Naive B cell (primary cell): ENCODE results near the gene TMC6. TPM values are rescaled to one million over a fixed set of nuclear protein-coding genes. Genes with fewer than 3 reads are reported as not detected.

Source experiments
- ATAC-seq, 2 donors: fragments of 150-1000 bp; cut with Tn5 transposase; 2 replicates each; pipeline ENCODE4 v1.10.0; 2021; ENCODE audit warnings: low read depth in 2 of 2, mild to moderate bottlenecking in 2 of 2, moderate library complexity in 2 of 2
- DNase-seq: peaks from one replicate; pipeline ENCODE4 v3.0.0; 2022
- H3K27ac Mint-ChIP-seq, 6 donors: one replicate each; pipeline ENCODE4 v1.8.0; 2020 to 2022; ENCODE audit warnings: mild to moderate bottlenecking in 6 of 6, mixed read lengths in 6 of 6, moderate library complexity in 5 of 6, inconsistent platforms in 2 of 6
- H3K27me3 Mint-ChIP-seq, 3 donors: one replicate each; pipeline ENCODE4 v1.8.0; 2021 to 2022; ENCODE audit warnings: mixed read lengths in 3 of 3, mild to moderate bottlenecking in 1 of 3
- H3K36me3 Mint-ChIP-seq, 2 donors: one replicate each; pipeline ENCODE4 v1.8.0; 2020 to 2022; ENCODE audit warnings: mixed read lengths in 2 of 2, inconsistent platforms in 1 of 2, mild to moderate bottlenecking in 1 of 2
- H3K4me1 Mint-ChIP-seq, 3 donors: one replicate each; pipeline ENCODE4 v1.8.0; 2020 to 2022; ENCODE audit warnings: mixed read lengths in 3 of 3, inconsistent platforms in 1 of 3, mild to moderate bottlenecking in 1 of 3, moderate library complexity in 1 of 3
- H3K4me3 Mint-ChIP-seq, 8 donors: one replicate each; pipeline ENCODE4 v1.8.0; 2020 to 2022; ENCODE audit warnings: mild to moderate bottlenecking in 8 of 8, mixed read lengths in 8 of 8, moderate library complexity in 8 of 8, inconsistent platforms in 2 of 8
- H3K9me3 Mint-ChIP-seq, 7 donors: one replicate each; pipeline ENCODE4 v1.8.0; 2020 to 2022; ENCODE audit warnings: mixed read lengths in 7 of 7, mild to moderate bottlenecking in 5 of 7, inconsistent platforms in 2 of 7, moderate library complexity in 1 of 7
- polyA plus RNA-seq, 6 donors: library from polyadenylated mRNA; unstranded; fragments of 300-500 nt; fragmentation: Illumina TruSeq; gene quantifications; one replicate each; pipeline ENCODE4 v1.2.3, GENCODE V29; 2021; ENCODE audit warnings: low read depth in 6 of 6

The TMC6 gene
- polyA plus RNA-seq, 6 donors from 2014 or later: 84.9 to 170 (median 141) TPM

DNA sequence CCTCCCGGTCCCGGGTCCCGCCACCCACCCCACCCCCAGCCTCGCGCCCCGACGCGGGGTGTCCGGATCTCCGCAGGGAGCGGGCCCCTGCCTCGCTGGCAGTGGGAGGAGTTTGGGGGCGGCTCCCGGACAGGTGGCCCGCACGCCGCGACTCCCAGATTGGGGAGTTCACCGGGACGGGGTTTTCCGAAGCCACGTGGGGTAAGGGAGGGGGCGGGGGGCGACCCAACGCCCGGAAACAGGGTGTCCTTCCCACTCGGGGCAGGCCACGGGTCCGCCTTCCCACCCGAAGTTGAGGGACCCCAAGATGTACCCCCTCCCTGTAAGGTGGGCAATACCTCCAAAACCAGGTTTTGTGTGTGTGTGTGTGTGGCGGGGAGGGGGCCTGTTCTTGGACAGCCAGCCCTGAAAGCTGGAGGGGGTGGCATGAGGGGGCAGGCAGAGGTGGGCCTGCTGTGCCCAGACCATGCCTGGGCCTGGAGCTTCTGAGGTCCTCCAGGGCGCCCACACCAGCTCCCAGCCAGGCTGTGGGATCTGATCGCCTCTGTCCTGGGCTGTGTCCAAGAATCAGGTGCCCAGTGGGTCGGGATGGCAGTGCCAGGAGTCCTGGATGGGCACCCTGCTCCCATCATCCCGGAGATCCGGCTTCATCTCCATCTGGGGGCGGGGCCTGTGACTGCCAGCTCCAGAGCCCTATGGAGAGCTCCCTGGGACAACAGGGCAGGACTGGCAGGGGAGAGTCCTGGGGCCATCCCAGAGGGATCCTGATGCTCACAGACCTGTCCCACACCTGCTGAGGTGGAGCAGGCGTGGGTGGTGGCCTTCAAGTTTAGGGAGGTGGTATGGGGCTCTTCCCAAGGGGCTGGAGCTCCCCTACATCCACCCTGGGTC lies 40.6 kb upstream of the TMC6 start:
- peak; percentile 67 for DNase-seq
- H3K27ac Mint-ChIP-seq: peak overlapping the region; percentile 16 to 97 (median 88)
- ATAC-seq: peak; percentile 58 to 64
- peaks cover 47 to 69% (median 59%) of the 10 kb centered on the region in 3 donors for H3K4me1 Mint-ChIP-seq
- peaks cover 0 to 10% of the 10 kb centered on the region in 2 donors for H3K36me3 Mint-ChIP-seq
- H3K9me3 Mint-ChIP-seq: no peaks in the 10 kb centered on the region
- H3K27me3 Mint-ChIP-seq: no peaks in the 10 kb centered on the region
- H3K4me3 Mint-ChIP-seq: peak overlapping the region; percentile 76 to 90 (median 84)

DNA sequence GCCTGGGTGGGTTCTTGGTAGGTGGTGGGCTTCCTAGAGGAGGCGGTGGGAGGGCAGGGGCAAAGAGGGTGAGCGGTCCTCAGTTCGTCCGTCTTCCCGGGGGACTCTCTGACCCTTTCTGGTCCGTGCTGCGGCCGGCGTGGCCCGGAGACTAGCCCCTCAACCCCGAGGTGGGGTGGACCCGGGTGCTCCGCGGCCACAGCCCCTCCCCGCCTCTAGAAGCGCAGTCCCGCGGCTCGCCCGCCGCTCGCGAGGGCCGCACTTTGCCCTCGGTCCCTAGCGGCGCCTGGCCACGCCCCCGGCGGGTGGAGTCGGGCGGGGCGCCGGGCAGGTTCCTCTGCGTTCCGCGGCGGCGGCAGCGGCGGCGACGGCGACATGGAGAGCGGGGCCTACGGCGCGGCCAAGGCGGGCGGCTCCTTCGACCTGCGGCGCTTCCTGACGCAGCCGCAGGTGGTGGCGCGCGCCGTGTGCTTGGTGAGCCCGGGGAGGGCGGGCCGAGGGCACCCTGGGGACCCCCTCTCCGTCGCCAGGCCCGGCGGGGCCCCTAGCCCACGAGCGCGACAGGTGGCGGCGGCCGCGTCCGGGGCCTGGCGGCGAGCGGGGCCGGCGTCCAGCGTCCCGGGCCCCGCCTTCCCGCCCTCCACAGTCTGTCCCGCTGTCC lies 39.8 kb upstream of the TMC6 start, which contains the start of gene SYNGR2:
Gene SYNGR2, plus strand, starts transcription at position 340 of the 661 bp plus-strand sequence. Its CDS starts 36 bp downstream, at position 376.
- Mint-ChIP-seq H3K36me3 (peaks cover 0 to 2% of the 10 kb centered on the region in 2 donors), H3K27ac (peak within 1 kb of the TSS; percentile 16 to 99 (median 90)), H3K4me1 (peaks cover 40 to 69% (median 59%) of the 10 kb centered on the region in 3 donors), H3K27me3 (no peaks in the 10 kb centered on the region), H3K4me3 (peak within 1 kb of the TSS; percentile 76 to 90 (median 84)), H3K9me3 (no peaks in the 10 kb centered on the region)
- peak; percentile 89 for DNase-seq
- peak; percentile 76 to 78 for ATAC-seq

DNA sequence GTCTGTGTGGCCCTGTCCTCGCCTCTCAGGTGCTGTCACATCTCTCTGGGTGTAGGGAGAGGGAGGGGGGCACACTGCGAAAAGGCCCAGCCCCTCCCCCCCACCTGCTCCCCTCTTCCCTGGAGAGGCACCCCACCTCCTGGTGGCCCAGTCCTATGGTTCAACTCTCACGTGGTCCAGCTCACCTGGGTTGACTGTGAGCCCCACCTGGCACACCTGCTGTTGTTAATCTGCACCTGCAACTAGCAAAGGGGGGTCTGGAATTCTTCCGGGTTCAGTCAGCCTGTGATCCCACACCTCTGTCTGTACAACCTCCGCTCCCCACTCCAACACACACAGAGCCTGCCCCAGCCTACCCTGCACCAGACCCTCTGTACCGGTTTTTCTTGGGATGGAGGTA lies 37.9 kb upstream of the TMC6 start:
- Mint-ChIP-seq H3K36me3 (no peaks in the 10 kb centered on the region), H3K27me3 (no peaks in the 10 kb centered on the region), H3K27ac (peak overlapping the region in 4 of 6 donors; percentile 5 to 78 (median 44)), H3K4me1 (peaks cover 24 to 49% (median 46%) of the 10 kb centered on the region in 3 donors), H3K4me3 (peak overlapping the region in 4 of 8 donors; percentile 45 to 85 (median 50)), H3K9me3 (no peaks in the 10 kb centered on the region)
- DNase-seq: no peak
- ATAC-seq: no peak

DNA sequence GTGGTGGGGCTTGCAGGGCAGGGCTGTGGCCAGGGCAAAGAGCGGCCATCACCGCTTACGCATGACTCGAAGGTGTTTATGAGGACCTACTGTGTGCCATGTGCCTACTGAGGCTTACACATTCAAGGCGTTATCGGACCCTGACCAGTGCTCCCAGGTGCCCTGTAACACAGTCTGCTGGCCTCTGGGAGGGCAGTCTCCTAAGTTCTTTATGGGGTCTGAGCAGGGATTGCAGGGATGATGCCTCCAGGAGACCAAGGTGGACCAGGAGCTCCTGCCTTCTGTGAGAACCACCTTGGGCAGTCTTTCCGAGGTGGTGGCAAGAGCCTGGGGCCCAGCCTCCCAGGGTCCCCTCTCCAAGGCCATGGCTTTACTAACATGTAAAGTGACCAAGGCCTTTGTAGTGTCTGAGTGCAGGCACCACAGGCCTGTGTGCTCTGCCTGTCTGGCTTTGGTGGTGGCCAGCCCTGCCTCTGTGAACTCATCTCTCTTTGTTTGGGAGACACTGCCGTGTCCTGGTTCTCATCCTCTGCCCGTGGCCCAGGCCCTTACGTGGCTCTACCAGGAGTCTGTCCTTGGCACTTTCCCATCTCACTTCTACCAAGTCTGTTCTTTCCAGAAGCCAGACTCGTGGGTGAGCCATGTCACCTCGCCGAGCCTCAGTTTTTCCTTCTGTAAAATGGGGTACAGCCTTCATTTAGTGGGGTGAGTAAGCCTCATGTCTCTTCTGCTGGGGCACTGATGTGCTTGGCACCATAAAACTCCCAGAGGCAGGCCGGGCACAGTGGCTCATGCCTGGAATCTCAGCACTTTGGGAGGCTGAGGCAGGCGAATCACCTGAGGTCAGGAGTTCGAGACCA lies 36.4 kb upstream of the TMC6 start:
- H3K4me1 Mint-ChIP-seq: peaks cover 17 to 39% (median 38%) of the 10 kb centered on the region in 3 donors
- H3K27me3 Mint-ChIP-seq: no peaks in the 10 kb centered on the region
- H3K4me3 Mint-ChIP-seq: peak overlapping the region in 3 of 8 donors; percentile 7 to 63 (median 9)
- no peak for DNase-seq
- peak overlapping the region in 2 of 6 donors; percentile 38 to 79 for H3K27ac Mint-ChIP-seq
- no peaks in the 10 kb centered on the region for H3K9me3 Mint-ChIP-seq
- ATAC-seq: no peak
- no peaks in the 10 kb centered on the region for H3K36me3 Mint-ChIP-seq

DNA sequence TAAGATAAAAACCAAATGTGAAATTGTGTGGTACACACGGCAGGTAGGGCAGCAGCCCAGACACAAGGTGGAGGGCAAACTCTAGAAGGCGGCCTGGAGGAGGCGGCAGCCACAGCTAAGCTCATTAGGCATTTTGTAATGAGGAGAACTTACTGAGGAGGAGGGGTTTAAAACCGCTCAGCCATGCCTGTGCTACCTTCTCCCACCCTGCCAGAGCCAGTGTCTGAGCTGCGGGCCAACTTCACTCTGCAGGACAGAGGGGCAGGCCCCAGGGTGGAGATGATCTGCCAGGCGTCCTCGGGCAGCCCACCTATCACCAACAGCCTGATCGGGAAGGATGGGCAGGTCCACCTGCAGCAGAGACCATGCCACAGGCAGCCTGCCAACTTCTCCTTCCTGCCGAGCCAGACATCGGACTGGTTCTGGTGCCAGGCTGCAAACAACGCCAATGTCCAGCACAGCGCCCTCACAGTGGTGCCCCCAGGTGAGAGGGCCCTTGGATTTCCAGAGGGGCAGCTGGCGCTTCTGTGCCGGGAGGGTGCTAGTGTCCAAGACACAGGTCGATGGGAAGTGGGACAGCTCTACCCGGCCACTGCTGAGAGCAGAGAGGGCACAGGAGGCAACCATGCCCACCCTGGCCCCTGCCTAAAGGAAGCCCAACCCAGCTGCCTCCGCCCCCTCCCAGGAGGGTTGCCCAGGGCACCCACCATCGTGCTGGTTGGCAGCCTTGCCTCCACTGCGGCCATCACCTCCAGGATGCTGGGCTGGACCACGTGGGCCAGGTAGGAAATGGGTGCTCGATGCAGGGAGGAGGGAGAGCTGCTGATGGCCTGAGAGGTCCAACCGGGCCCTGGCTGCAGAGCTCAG lies 35.6 kb upstream of the TMC6 start:
- Mint-ChIP-seq H3K36me3 (no peaks in the 10 kb centered on the region), H3K4me1 (peaks cover 22 to 41% (median 37%) of the 10 kb centered on the region in 3 donors), H3K9me3 (no peaks in the 10 kb centered on the region), H3K4me3 (no peak overlapping the region), H3K27me3 (no peaks in the 10 kb centered on the region), H3K27ac (peak overlapping the region in 2 of 6 donors; percentile 52 to 92)
- no peak for DNase-seq
- ATAC-seq: no peak

DNA sequence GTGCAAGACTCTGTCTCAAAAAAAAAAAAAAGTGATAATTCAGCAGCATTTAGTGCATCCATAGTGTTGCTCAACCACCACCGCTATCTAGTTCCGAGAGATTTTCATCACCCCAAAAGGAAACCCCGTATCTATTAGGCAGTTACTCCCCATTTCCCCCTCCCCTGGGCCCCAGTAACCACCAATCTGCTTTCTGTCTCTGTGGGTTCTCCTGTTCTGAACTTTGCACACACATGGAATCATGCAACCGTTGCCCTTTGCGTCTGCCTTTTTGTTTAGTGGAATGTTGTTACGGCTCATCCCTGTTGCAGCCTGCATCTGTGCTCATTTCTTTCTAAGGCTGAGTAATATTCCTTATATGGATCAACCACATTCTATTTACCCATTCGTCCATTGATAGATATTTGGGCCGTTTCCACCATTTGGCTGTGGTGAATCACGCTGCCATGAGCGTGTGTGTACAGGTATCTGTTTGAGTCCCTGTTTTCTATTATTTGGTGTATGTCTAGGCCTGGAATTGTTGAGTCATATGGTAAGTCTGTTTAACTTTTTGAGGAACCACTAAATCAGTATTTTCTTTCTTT lies 31.1 kb upstream of the TMC6 start:
- no peak for DNase-seq
- Mint-ChIP-seq H3K27ac (peak overlapping the region in 5 of 6 donors; percentile 14 to 89 (median 55)), H3K9me3 (no peaks in the 10 kb centered on the region), H3K4me3 (peak overlapping the region in 3 of 8 donors; percentile 1 to 55 (median 3)), H3K36me3 (no peaks in the 10 kb centered on the region), H3K4me1 (peaks cover 30 to 66% (median 32%) of the 10 kb centered on the region in 3 donors), H3K27me3 (no peaks in the 10 kb centered on the region)
- no peak for ATAC-seq

DNA sequence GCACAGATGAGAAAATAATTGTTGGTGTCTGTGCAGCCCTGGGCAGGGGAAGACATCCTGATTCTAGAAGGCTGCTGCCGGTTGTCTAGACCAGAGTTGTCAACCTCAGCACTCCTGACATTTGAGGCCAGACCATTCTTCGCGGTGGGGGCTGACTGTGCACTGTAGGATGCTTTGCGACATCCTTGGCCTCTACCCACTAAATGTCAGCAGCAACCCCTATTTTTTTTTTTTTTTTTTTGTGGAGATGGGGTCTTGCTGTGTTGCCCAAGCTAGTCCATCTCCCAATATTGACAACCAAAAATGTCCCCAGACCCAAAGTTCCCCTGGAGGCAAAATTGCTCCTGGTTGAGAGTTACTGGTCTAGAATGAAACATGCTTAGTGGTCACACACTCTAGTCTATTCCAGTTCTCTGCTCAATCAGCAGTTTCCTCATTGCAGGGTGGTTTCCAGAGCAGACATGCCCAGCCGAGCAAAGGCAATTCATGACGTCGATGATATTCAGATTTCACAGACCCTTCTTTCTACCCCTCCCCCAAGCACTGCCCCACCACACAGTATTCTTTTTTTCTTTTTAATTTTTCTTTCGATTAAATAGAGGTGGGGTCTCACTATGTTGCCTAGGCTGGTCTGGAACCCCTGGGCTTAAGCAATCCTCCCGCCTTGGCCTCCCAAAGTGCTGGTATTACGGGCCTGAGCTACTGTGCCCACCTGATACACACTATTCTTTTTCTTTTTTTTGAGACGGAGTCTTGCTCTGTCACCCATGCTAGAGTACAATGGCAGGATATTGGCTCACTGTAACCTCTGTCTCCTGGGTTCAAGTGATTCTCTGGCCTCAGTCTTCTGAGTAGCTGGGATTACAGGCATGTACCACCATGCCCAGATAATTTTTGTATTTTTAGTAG lies 26.6 kb upstream of the TMC6 start:
- no peaks in the 10 kb centered on the region for H3K36me3 Mint-ChIP-seq
- peak; percentile 90 for DNase-seq
- peak overlapping the region; percentile 56 to 86 (median 72) for H3K4me3 Mint-ChIP-seq
- peaks cover 0 to 6% (median 4%) of the 10 kb centered on the region in 7 donors for H3K9me3 Mint-ChIP-seq
- peak overlapping the region; percentile 96 to 100 (median 99) for H3K27ac Mint-ChIP-seq
- peak; percentile 89 for ATAC-seq
- no peaks in the 10 kb centered on the region for H3K27me3 Mint-ChIP-seq
- peaks cover 35 to 84% (median 52%) of the 10 kb centered on the region in 3 donors for H3K4me1 Mint-ChIP-seq

DNA sequence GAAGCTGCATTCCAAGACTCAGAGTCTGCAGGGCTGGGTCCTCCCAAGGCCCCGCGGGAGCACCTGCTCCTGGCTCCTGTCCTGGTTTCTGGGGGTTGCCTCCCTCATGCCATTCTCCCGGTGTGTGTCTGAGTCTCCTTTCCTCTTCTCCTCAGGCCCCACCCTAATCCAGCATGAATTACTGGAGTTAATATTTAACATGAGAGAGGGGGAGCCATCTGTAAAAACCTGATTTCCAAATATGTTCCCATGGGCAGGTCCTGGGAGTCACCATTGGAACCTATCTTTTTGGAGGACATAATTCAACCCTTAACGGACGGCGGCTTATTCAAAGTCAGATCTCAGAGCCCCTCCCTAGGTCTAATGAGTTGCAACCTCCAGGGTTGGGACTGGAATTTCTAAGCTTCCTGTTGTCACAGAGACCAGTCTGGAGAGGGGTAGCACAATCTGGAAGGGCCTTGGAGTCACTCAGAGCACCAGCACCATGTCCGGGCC lies 23.0 kb upstream of the TMC6 start:
- Mint-ChIP-seq H3K4me3 (peak overlapping the region in 3 of 8 donors; percentile 12 to 76 (median 15)), H3K27me3 (no peaks in the 10 kb centered on the region), H3K9me3 (peaks cover 0 to 8% (median 4%) of the 10 kb centered on the region in 7 donors), H3K27ac (peak overlapping the region in 4 of 6 donors; percentile 27 to 98 (median 56)), H3K36me3 (no peaks in the 10 kb centered on the region), H3K4me1 (peaks cover 45 to 83% (median 68%) of the 10 kb centered on the region in 3 donors)
- ATAC-seq: no peak
- DNase-seq: no peak

DNA sequence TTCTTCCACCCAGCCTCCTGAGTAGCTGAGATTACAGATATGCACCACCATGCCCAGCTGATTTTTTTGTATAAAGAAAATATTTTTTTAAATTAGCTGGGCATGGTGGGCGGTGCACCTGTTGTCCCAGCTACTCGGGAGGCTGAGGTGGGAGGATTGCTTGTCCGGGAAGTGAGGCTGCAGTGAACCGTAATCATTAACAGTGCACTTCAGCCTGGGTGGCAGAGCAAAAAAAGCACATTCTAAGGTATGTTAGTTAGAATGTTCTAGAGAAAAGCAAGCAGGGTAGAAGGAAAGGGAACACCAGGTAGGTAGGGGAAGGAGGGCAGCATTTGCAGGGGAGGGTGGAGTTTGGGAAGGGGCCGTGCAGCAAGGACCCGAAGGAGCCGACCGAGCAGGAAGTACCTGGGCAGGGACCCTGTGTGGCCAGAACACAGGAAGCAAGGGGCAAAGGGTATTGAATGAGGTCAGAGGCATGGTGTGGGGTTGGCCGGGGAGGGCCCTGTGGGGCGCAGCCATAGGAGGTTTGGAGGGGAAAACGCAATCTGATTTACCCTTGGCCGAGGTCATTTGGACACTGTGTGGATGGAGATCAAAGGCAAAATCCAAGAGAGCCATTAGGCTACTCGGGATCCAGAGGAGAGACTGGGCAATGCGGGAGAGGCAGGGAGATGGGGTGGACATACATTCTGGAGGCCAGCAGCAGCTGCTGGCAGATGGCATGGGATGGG lies 19.9 kb upstream of the TMC6 start:
- H3K36me3 Mint-ChIP-seq: no peaks in the 10 kb centered on the region
- H3K4me3 Mint-ChIP-seq: peak overlapping the region in 7 of 8 donors; percentile 15 to 81 (median 57)
- H3K27me3 Mint-ChIP-seq: no peaks in the 10 kb centered on the region
- ATAC-seq: no peak
- H3K4me1 Mint-ChIP-seq: peaks cover 47 to 85% (median 74%) of the 10 kb centered on the region in 3 donors
- no peak for DNase-seq
- H3K27ac Mint-ChIP-seq: peak overlapping the region; percentile 88 to 100 (median 100)
- peaks cover 0 to 8% (median 3%) of the 10 kb centered on the region in 7 donors for H3K9me3 Mint-ChIP-seq

DNA sequence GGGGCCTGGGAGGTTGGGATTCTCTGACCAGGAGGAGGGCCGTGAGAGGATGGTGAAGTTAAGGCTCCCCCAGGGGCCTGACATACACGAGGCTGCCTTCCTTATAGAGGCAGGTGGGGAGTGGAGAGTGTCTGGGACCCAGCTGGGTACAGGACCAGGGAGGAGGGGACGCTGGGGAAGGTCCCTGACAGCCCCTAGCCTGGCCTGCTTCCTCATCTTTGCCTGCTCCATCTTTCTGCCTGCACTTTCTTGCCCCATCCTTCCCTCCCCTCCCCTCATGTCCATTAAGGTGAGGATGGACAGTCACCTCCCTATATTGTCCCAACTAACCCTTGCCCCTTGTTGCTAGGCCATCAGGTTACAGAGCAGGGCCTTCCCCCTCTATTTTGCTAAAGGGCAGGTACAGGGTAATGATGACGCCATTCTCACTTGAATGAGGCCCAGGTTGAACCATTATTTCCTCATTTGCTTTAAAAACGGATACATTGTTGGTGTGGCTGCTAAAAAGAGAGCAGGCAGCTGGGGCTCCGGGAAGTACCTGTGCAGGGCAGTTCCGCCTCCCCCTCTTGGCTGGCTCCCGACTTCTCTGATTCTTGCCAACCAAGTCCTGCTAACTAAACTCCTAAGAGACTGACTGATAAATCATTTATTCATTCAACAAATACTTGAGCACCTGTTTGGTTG lies 18.9 kb upstream of the TMC6 start:
- Mint-ChIP-seq H3K4me1 (peaks cover 52 to 85% (median 78%) of the 10 kb centered on the region in 3 donors), H3K36me3 (peaks cover 0 to 2% of the 10 kb centered on the region in 2 donors), H3K9me3 (peaks cover 0 to 5% (median 0%) of the 10 kb centered on the region in 7 donors), H3K27ac (peak overlapping the region; percentile 99 to 100 (median 100)), H3K4me3 (peak overlapping the region; percentile 4 to 86 (median 70)), H3K27me3 (no peaks in the 10 kb centered on the region)
- peak; percentile 91 for DNase-seq
- peak; percentile 87 to 88 for ATAC-seq
